GM12878 (cell line): ENCODE measurements around the gene MARVELD1. TPM values are rescaled to one million over a fixed set of nuclear protein-coding genes. Genes with fewer than 3 reads are reported as not detected.

Experiments used
- ATAC-seq: fragments of 200-7000 bp; cut with Tn5 transposase; 3 replicates; pipeline ENCODE4 v1.9.1; 2020; ENCODE audit warnings: mild to moderate bottlenecking, moderate library complexity
- BruUV-seq: library from RNA; stranded (reverse); fragments of 400-500 nt; replicated peaks from 2 replicates; lab custom pipeline; 2021; lab: Mats Ljungman, UMichigan
- CTCF ChIA-PET: fragments of 300-600 bp; sonication (Branson Sonifier 250); formaldehyde crosslinking; extraction: SDS; loops from one replicate; lab custom pipeline; 2021; ENCODE audit warnings: inconsistent platforms; lab: Yijun Ruan, JAX
- POLR2A ChIA-PET: fragments of 350-600 bp; formaldehyde crosslinking; extraction: SDS; loops from one replicate; lab custom pipeline; 2021; ENCODE audit warnings: inconsistent platforms; lab: Charles Lee
- RAD21 ChIA-PET: fragments of 300-600 bp; sonication (Branson Sonifier 250); formaldehyde crosslinking; loops from one replicate; lab custom pipeline; 2023; ENCODE audit warnings: antibody characterized with exemption; ENCODE audit not compliant: unreplicated experiment; lab: Charles Lee
- SMC1A ChIA-PET: fragments of 300-600 bp; sonication (Branson Sonifier 250); formaldehyde crosslinking; loops from one replicate; lab custom pipeline; 2023; ENCODE audit not compliant: unreplicated experiment, uncharacterized antibody; lab: Charles Lee
- DNase-seq: peaks from one replicate; pipeline ENCODE4 v3.0.0-alpha.2; 2011; ENCODE audit warnings: low read depth, low spot score
- FAIRE-seq: peaks from 3 replicates; lab custom pipeline; 2011; peaks lifted over from hg19 to GRCh38; lab: Jason Lieb, UNC
- H2AFZ ChIP-seq: 2 replicates; pipeline ENCODE4 v1.6.0; 2011; ENCODE audit warnings: low read depth, low read length, control low read depth; ENCODE audit not compliant: control insufficient read depth
- H3K27ac ChIP-seq: 2 replicates; pipeline ENCODE4 v1.5.1; 2011; ENCODE audit warnings: control low read depth; ENCODE audit not compliant: control insufficient read depth, insufficient read depth
- H3K27me3 ChIP-seq, 2 experiments: replicated peaks in 1 of 2; 2 replicates each; pipeline versions ENCODE4 v1.6.0 to v1.6.1; 2011; ENCODE audit warnings: low read length in 1 of 2; ENCODE audit not compliant: control insufficient read depth in 2 of 2, insufficient read depth in 2 of 2
- H3K36me3 ChIP-seq, 2 experiments: 2 replicates each; pipeline ENCODE4 v1.5.1; 2011; ENCODE audit warnings: low read length in 1 of 2; ENCODE audit not compliant: control insufficient read depth in 2 of 2, insufficient read depth in 2 of 2
- H3K4me1 ChIP-seq: 2 replicates; pipeline ENCODE4 v1.6.1; 2011; ENCODE audit warnings: mild to moderate bottlenecking, low read length, moderate library complexity, mixed read lengths; ENCODE audit not compliant: control insufficient read depth, insufficient read depth
- H3K4me2 ChIP-seq: 2 replicates; pipeline ENCODE4 v1.6.0; 2011; ENCODE audit warnings: control low read depth; ENCODE audit not compliant: control insufficient read depth, insufficient read depth
- H3K4me3 ChIP-seq: fragments of 200-600 bp; sonication (generic); 2 replicates; pipeline ENCODE4 v1.5.1; 2016
- H3K79me2 ChIP-seq: 2 replicates; pipeline ENCODE4 v1.6.0; 2011; ENCODE audit warnings: low read length; ENCODE audit not compliant: control insufficient read depth, insufficient read depth
- H3K9ac ChIP-seq: 2 replicates; pipeline ENCODE4 v1.8.0; 2011; ENCODE audit warnings: low read length, control low read depth, mixed read lengths; ENCODE audit not compliant: control insufficient read depth, insufficient read depth
- H3K9me3 ChIP-seq: replicated peaks from 3 replicates; pipeline ENCODE4 v1.5.1; 2011; ENCODE audit warnings: mild to moderate bottlenecking, low read length; ENCODE audit not compliant: control insufficient read depth, insufficient read depth
- H4K20me1 ChIP-seq: 2 replicates; pipeline ENCODE4 v1.6.0; 2011; ENCODE audit not compliant: control insufficient read depth, insufficient read depth
- BACH1 ChIP-seq: fragments of 450-650 bp; IDR thresholded peaks from 2 replicates; pipeline ENCODE4 v1.6.1; 2017; ENCODE audit warnings: mild to moderate bottlenecking, borderline replicate concordance
- BRCA1 ChIP-seq: IDR thresholded peaks from 2 replicates; pipeline ENCODE4 v1.6.1; 2011; ENCODE audit warnings: low read depth, low read length, improper control_type of control experiment
- CBX5 ChIP-seq: sonication (generic); IDR thresholded peaks from 2 replicates; pipeline ENCODE4 v1.6.1; 2016; ENCODE audit warnings: low read depth, moderate library complexity, mild to moderate bottlenecking, inconsistent platforms
- CHD1 ChIP-seq: IDR thresholded peaks from 2 replicates; pipeline ENCODE4 v1.6.1; 2012; ENCODE audit warnings: low read depth, low read length, improper control_type of control experiment
- FOS ChIP-seq: IDR thresholded peaks from 3 replicates; pipeline ENCODE4 v1.6.1; 2011; ENCODE audit warnings: borderline replicate concordance; ENCODE audit not compliant: insufficient read length; ENCODE audit errors: extremely low read depth
- JUND ChIP-seq: IDR thresholded peaks from 2 replicates; pipeline ENCODE4 v1.6.1; 2012; ENCODE audit warnings: low read depth, mild to moderate bottlenecking, low read length, improper control_type of control experiment, moderate library complexity
- KDM1A ChIP-seq: fragments of 200-600 bp; sonication (generic); IDR thresholded peaks from 2 replicates; pipeline ENCODE4 v1.6.1; 2016; ENCODE audit warnings: borderline replicate concordance
- KLF5 ChIP-seq: fragments of 450-650 bp; IDR thresholded peaks from 2 replicates; pipeline ENCODE4 v1.6.1; 2014; ENCODE audit warnings: mild to moderate bottlenecking; ENCODE audit not compliant: partially characterized antibody
- MXI1 ChIP-seq: fragments of 150-350 bp; IDR thresholded peaks from 2 replicates; pipeline ENCODE4 v1.6.1; 2011; ENCODE audit warnings: low read depth, mild to moderate bottlenecking, inconsistent platforms, low read length, improper control_type of control experiment
- NKRF ChIP-seq: fragments of 450-650 bp; conservative IDR thresholded peaks from 2 replicates; pipeline ENCODE4 v1.6.1; 2017; ENCODE audit warnings: mild to moderate bottlenecking, moderate library complexity
- PAX8 ChIP-seq: fragments of 450-650 bp; IDR thresholded peaks from 2 replicates; pipeline ENCODE4 v1.6.1; 2017; ENCODE audit warnings: mild to moderate bottlenecking, moderate library complexity
- SMARCA5 ChIP-seq: fragments of 450-650 bp; IDR thresholded peaks from 2 replicates; pipeline ENCODE4 v1.6.1; 2017; ENCODE audit warnings: mild to moderate bottlenecking
- TAF1 ChIP-seq: IDR thresholded peaks from 2 replicates; pipeline ENCODE4 v1.6.1; 2011; ENCODE audit warnings: mild to moderate bottlenecking, low read depth, low read length, borderline replicate concordance
- TCF7 ChIP-seq: IDR thresholded peaks from 2 replicates; pipeline ENCODE4 v1.6.1; 2014; ENCODE audit warnings: antibody characterized with exemption, borderline replicate concordance
- YY1 ChIP-seq: IDR thresholded peaks from 2 replicates; pipeline ENCODE4 v1.6.1; 2011; ENCODE audit warnings: low read depth, mild to moderate bottlenecking, low read length
- WGBS: methylation state at CpG from one replicate; pipeline ENCODE4 v1.1.6; 2016; ENCODE audit warnings: low lambda C conversion rate; ENCODE audit not compliant: insufficient replicate concordance, insufficient coverage; ENCODE audit errors: missing lambda C conversion rate; 5-methylcytosine and 5-hydroxymethylcytosine counted together
- in situ Hi-C: fragments of 300-500 bp; cut with MboI; formaldehyde crosslinking; loops from 9 replicates; pipeline ENCODE4 v1.14.3; 2018; ENCODE audit warnings: mixed read lengths
- intact Hi-C: fragments of 100-400 bp; cut with micrococcal nuclease; formaldehyde crosslinking; loops from one replicate; pipeline ENCODE4 v1.14.2; 2022; ENCODE audit not compliant: unreplicated experiment
- polyA plus RNA-seq, 11 experiments: library from polyadenylated mRNA; depleted of rRNA in 4 of 11; unstranded in 6 of 11; stranded (reverse) in 5 of 11; fragments of >200 nt; fragmentation: Nextera tagmentation in 4 of 11; fragmentation: Illumina TruSeq in 1 of 11; extraction: Ambion mirVana in 4 of 11; extraction: Trizol in 1 of 11; gene quantifications; 1 replicate in 1 of 11; 2 replicates in 10 of 11; pipeline versions ENCODE4 v1.2.1 to v1.2.3, GENCODE V29; 2011 to 2016; ENCODE audit warnings: inconsistent platforms in 2 of 11, missing spikeins in 2 of 11, low read depth in 1 of 11
- total RNA-seq, 4 experiments: library from RNA; depleted of rRNA in 3 of 4; stranded (reverse); fragments of >200 nt in 3 of 4; fragmentation: Illumina TruSeq in 1 of 4; extraction: Trizol in 1 of 4; gene quantifications; 2 replicates each; pipeline versions ENCODE4 v1.2.1 to v1.2.3, GENCODE V29; 2013 to 2021
- TF ChIP-seq, protein P1 (sequence below): fragments of 150-350 bp; IDR thresholded peaks from 2 replicates; pipeline ENCODE4 v1.6.1; 2016; ENCODE audit warnings: low read depth, low read length
- TF ChIP-seq, protein P2 (sequence below): fragments of 450-650 bp; IDR thresholded peaks from 2 replicates; pipeline ENCODE4 v1.6.1; 2017; ENCODE audit warnings: mild to moderate bottlenecking, moderate library complexity

MARVELD1 gene
- total and polyA plus RNA-seq, 10 of the 15 experiments (the other 5 are each of a cell fraction or from before 2014, with no cell fraction given) = 0.54 to 8.4 (median 3.2) TPM

DNA sequence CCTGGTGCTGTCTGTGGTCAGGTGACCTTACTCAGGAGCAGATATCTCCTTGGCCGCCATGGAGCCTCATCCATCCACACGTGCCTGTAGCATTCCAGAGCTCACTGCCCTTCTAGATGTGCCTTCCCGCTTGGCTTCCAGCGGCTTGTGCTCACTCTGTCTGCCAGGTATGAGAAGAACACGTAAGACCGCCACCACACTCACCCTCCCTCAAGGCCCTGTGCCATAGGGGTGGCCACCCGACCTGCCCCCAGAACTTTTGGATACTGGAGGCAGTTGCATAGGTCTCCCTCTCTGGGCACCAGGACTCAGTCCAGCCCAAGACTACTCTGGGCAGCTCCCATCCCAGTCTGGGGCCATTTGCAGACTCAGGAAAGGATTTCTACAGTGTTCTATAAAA, 4.1 kb downstream of the MARVELD1 start:
- H3K4me2 ChIP-seq = no peak overlapping the region

More for the DNA sequence above, 4.1 kb downstream of the MARVELD1 start:
- BruUV-seq = no TSS peak
- Histone ChIP-seq H3K36me3 (no peaks in the 10 kb centered on the region), H3K27me3 (peaks cover 0 to 2% of the 10 kb centered on the region in 2 experiments; a peak in 1 of 4 replicates)
- WGBS = 66% methylated on average over 7 of the region's 7 CpGs
- CTCF ChIA-PET = interaction anchor here (0.7 to 21.5 kb wide), 4 partner anchors 10 to 20 kb away, joined by 3 to 416 read pairs (median 6); partner anchors contain the start of gene MARVELD1
- SMC1A ChIA-PET = no interaction called here
- no peak for FAIRE-seq
- TF ChIP-seq FOS (no peak), NKRF (no peak), TCF7 (no peak), SMARCA5 (no peak), TAF1 (no peak), CHD1 (no peak), KDM1A (no peak), CBX5 (no peak), KLF5 (no peak), PAX8 (no peak), JUND (no peak), BRCA1 (no peak), MXI1 (no peak), BACH1 (no peak), YY1 (no peak)
- TF ChIP-seq, protein P1, sequence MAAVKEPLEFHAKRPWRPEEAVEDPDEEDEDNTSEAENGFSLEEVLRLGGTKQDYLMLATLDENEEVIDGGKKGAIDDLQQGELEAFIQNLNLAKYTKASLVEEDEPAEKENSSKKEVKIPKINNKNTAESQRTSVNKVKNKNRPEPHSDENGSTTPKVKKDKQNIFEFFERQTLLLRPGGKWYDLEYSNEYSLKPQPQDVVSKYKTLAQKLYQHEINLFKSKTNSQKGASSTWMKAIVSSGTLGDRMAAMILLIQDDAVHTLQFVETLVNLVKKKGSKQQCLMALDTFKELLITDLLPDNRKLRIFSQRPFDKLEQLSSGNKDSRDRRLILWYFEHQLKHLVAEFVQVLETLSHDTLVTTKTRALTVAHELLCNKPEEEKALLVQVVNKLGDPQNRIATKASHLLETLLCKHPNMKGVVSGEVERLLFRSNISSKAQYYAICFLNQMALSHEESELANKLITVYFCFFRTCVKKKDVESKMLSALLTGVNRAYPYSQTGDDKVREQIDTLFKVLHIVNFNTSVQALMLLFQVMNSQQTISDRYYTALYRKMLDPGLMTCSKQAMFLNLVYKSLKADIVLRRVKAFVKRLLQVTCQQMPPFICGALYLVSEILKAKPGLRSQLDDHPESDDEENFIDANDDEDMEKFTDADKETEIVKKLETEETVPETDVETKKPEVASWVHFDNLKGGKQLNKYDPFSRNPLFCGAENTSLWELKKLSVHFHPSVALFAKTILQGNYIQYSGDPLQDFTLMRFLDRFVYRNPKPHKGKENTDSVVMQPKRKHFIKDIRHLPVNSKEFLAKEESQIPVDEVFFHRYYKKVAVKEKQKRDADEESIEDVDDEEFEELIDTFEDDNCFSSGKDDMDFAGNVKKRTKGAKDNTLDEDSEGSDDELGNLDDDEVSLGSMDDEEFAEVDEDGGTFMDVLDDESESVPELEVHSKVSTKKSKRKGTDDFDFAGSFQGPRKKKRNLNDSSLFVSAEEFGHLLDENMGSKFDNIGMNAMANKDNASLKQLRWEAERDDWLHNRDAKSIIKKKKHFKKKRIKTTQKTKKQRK = no peak
- TF ChIP-seq, protein P2, sequence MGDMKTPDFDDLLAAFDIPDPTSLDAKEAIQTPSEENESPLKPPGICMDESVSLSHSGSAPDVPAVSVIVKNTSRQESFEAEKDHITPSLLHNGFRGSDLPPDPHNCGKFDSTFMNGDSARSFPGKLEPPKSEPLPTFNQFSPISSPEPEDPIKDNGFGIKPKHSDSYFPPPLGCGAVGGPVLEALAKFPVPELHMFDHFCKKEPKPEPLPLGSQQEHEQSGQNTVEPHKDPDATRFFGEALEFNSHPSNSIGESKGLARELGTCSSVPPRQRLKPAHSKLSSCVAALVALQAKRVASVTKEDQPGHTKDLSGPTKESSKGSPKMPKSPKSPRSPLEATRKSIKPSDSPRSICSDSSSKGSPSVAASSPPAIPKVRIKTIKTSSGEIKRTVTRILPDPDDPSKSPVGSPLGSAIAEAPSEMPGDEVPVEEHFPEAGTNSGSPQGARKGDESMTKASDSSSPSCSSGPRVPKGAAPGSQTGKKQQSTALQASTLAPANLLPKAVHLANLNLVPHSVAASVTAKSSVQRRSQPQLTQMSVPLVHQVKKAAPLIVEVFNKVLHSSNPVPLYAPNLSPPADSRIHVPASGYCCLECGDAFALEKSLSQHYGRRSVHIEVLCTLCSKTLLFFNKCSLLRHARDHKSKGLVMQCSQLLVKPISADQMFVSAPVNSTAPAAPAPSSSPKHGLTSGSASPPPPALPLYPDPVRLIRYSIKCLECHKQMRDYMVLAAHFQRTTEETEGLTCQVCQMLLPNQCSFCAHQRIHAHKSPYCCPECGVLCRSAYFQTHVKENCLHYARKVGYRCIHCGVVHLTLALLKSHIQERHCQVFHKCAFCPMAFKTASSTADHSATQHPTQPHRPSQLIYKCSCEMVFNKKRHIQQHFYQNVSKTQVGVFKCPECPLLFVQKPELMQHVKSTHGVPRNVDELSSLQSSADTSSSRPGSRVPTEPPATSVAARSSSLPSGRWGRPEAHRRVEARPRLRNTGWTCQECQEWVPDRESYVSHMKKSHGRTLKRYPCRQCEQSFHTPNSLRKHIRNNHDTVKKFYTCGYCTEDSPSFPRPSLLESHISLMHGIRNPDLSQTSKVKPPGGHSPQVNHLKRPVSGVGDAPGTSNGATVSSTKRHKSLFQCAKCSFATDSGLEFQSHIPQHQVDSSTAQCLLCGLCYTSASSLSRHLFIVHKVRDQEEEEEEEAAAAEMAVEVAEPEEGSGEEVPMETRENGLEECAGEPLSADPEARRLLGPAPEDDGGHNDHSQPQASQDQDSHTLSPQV = no peak
- TF ChIP-seq, all 136 proteins: peak for 0
- Histone ChIP-seq H2AFZ (no peak overlapping the region), H3K4me3 (no peak overlapping the region), H3K79me2 (no peaks in the 10 kb centered on the region), H3K9ac (no peak overlapping the region), H3K4me1 (peaks cover 3% of the 10 kb centered on the region; the same call in 1 of the 2 replicates), H3K9me3 (no peaks in the 10 kb centered on the region), H4K20me1 (no peaks in the 10 kb centered on the region), H3K27ac (no peak overlapping the region)
- intact Hi-C loops = no loop called here
- ChIA-PET RAD21 (no interaction called here), POLR2A (no interaction called here)
- in situ Hi-C loops = no loop called here
- ATAC-seq (no peak), DNase-seq (no peak)
